ENCODE measurements around the gene TRERF1. TPM values are rescaled to one million over a fixed set of nuclear protein-coding genes. Genes with fewer than 3 reads are reported as not detected.

TRERF1 gene
- total RNA-seq, 1 experiment from 2014 or later = 13.9 TPM

GRCh38 chr6:42236682-42237473, 214.8 kb downstream of the TRERF1 start:
- H4K20me1 ChIP-seq (ENCODE audit: low read length) = no peaks in the 10 kb centered on the region
- H3K9me2 ChIP-seq (replicated peaks; ENCODE audit: low read length) = no peaks in the 10 kb centered on the region
- POLR2A ChIA-PET (ENCODE audit: unreplicated experiment) = no interaction called here
- H2AFZ ChIP-seq (ENCODE audit: low read length) = no peak overlapping the region
- no peaks in the 10 kb centered on the region for H3K27me3 ChIP-seq (ENCODE audit: low read length)
- ATAC-seq (no peak), DNase-seq (no peak)
- no peak overlapping the region for H3K27ac ChIP-seq (ENCODE audit: low read length)
- H3K4me1 ChIP-seq (ENCODE audit: insufficient read depth, low read length) = peaks cover 24% of the 10 kb centered on the region
- no peak overlapping the region for H3K9ac ChIP-seq (ENCODE audit: low read length)
- intact Hi-C loops (cut with micrococcal nuclease) = no loop called here
- no peak overlapping the region for H3K4me2 ChIP-seq (ENCODE audit: low read length)
- no peaks in the 10 kb centered on the region for H3K9me3 ChIP-seq (ENCODE audit: low read length)
- peaks cover 27% of the 10 kb centered on the region for H3K36me3 ChIP-seq (ENCODE audit: low read depth, low read length)
- 0 out of 2 replicates have a peak, but pooled peaks cover 6% of the 10 kb centered on the region for H3K79me2 ChIP-seq (ENCODE audit: low read length)
- BruUV-seq (replicated peaks) = no TSS peak
- no peaks in the 10 kb centered on the region for H3F3A ChIP-seq (ENCODE audit: low read length, unreplicated experiment)
- TF ChIP-seq EZH2phosphoT487 (IDR thresholded peaks at IDR 0.05; ENCODE audit: borderline replicate concordance, low read length) (no peak), EZH2 (IDR thresholded peaks at IDR 0.05; ENCODE audit: low read length, unreplicated experiment) (no peak), CTCF (conservative IDR thresholded peaks at IDR 0.05; ENCODE audit: low read depth, low read length) (no peak)
- CTCF ChIA-PET = no interaction called here
- H3K4me3 ChIP-seq (ENCODE audit: low read length) = no peak overlapping the region

DNA sequence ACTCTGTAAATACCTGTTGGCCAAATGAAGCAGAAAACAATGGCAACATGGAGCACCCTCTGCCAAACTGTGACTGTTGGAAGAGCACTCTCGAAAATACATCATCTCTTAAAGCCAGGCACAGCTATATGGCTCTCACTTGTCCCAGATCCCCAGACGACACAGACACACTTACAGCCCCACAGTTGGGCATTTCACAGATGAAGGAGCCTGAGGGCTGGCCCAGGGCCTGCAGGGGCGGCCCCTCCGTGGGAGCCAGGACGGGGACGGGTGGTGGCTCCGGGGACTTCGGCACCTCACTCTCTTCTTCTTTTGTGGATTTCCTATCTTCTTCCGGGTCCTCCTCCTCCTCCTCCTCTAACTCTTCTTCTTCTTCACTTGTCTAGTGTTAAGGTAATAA, 215.7 kb downstream of the TRERF1 start:
- Histone ChIP-seq H3K9ac (ENCODE audit: low read length) (no peak overlapping the region), H3K9me2 (replicated peaks; ENCODE audit: low read length) (no peaks in the 10 kb centered on the region), H3K79me2 (ENCODE audit: low read length) (0 out of 2 replicates have a peak, but pooled peaks cover 6% of the 10 kb centered on the region), H3K4me2 (ENCODE audit: low read length) (no peak overlapping the region), H3K36me3 (ENCODE audit: low read depth, low read length) (peaks cover 24% of the 10 kb centered on the region), H3K27ac (ENCODE audit: low read length) (no peak overlapping the region), H3K9me3 (ENCODE audit: low read length) (no peaks in the 10 kb centered on the region), H3K27me3 (ENCODE audit: low read length) (no peaks in the 10 kb centered on the region), H3F3A (ENCODE audit: low read length, unreplicated experiment) (no peaks in the 10 kb centered on the region), H3K4me1 (ENCODE audit: insufficient read depth, low read length) (peaks cover 24% of the 10 kb centered on the region), H4K20me1 (ENCODE audit: low read length) (no peaks in the 10 kb centered on the region), H3K4me3 (ENCODE audit: low read length) (no peak overlapping the region), H2AFZ (ENCODE audit: low read length) (no peak overlapping the region)
- ChIA-PET CTCF (no interaction called here), POLR2A (ENCODE audit: unreplicated experiment) (no interaction called here)
- no peak for TF ChIP-seq EZH2 (IDR thresholded peaks at IDR 0.05; ENCODE audit: low read length, unreplicated experiment)
- TF ChIP-seq CTCF (conservative IDR thresholded peaks at IDR 0.05; ENCODE audit: low read depth, low read length) = no peak
- no peak for TF ChIP-seq EZH2phosphoT487 (IDR thresholded peaks at IDR 0.05; ENCODE audit: borderline replicate concordance, low read length)
- ATAC-seq (no peak), DNase-seq (no peak)
- intact Hi-C loops (cut with micrococcal nuclease) = no loop called here
- BruUV-seq (replicated peaks) = no TSS peak

DNA sequence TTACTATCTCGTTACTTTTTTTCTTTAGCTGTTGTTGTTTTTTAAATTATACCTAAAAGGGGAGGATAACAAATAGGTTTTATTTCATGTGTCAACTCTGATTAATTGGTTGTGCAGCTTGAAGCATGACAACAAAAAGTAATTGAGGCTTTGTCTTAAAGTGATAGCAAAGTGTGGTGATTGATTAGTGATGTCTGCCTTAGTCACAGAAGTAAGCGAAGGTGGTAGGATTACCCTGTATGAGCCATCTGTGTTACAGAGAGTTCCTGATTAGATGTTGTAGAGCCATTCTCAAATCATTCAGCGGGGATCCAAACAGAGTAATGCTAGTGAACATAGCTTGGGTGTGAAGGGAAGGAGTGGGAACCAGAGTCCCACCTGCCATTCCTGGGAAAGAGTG, 219.7 kb downstream of the TRERF1 start:
- BruUV-seq (replicated peaks) = no TSS peak
- Histone ChIP-seq H2AFZ (ENCODE audit: low read length) (no peak overlapping the region), H3K4me3 (ENCODE audit: low read length) (no peak overlapping the region), H3K4me2 (ENCODE audit: low read length) (no peak overlapping the region), H3K4me1 (ENCODE audit: insufficient read depth, low read length) (peaks cover 35% of the 10 kb centered on the region), H3K27ac (ENCODE audit: low read length) (no peak overlapping the region), H3K9ac (ENCODE audit: low read length) (no peak overlapping the region), H3K36me3 (ENCODE audit: low read depth, low read length) (peaks cover 21% of the 10 kb centered on the region), H3K9me2 (replicated peaks; ENCODE audit: low read length) (no peaks in the 10 kb centered on the region), H3K79me2 (ENCODE audit: low read length) (peaks cover 19% of the 10 kb centered on the region), H4K20me1 (ENCODE audit: low read length) (no peaks in the 10 kb centered on the region), H3K9me3 (ENCODE audit: low read length) (no peaks in the 10 kb centered on the region), H3F3A (ENCODE audit: low read length, unreplicated experiment) (peaks cover 12% of the 10 kb centered on the region), H3K27me3 (ENCODE audit: low read length) (no peaks in the 10 kb centered on the region)
- DNase-seq (no peak), ATAC-seq (no peak)
- intact Hi-C loops (cut with micrococcal nuclease) = no loop called here
- ChIA-PET POLR2A (ENCODE audit: unreplicated experiment) (no interaction called here), CTCF (no interaction called here)
- TF ChIP-seq EZH2 (IDR thresholded peaks at IDR 0.05; ENCODE audit: low read length, unreplicated experiment) (no peak), EZH2phosphoT487 (IDR thresholded peaks at IDR 0.05; ENCODE audit: borderline replicate concordance, low read length) (no peak), CTCF (conservative IDR thresholded peaks at IDR 0.05; ENCODE audit: low read depth, low read length) (no peak)
